Lower lobe of right lung (tissue), 2 donors: Measurements from ENCODE around the gene STK32C. TPM values are rescaled to one million over a fixed set of nuclear protein-coding genes. Genes with fewer than 3 reads are reported as not detected.

ENCODE experiments used
- ATAC-seq, 2 donors: fragments of 200-7000 bp; cut with Tn5 transposase; one replicate each; pipeline ENCODE4 v1.9.1; 2020 to 2022; ENCODE audit warnings: mild to moderate bottlenecking in 2 of 2, moderate library complexity in 2 of 2
- DNase-seq: peaks from one replicate; pipeline ENCODE4 v3.0.0-alpha.2; 2020
- H3K27ac ChIP-seq: fragments of 200-600 bp; one replicate; pipeline ENCODE4 v1.8.0; 2022
- H3K27me3 ChIP-seq: fragments of 200-600 bp; one replicate; pipeline ENCODE4 v1.8.0; 2022; ENCODE audit warnings: low read depth
- H3K36me3 ChIP-seq: fragments of 200-600 bp; one replicate; pipeline ENCODE4 v1.8.0; 2022; ENCODE audit warnings: mild to moderate bottlenecking
- H3K4me1 ChIP-seq: fragments of 200-600 bp; one replicate; pipeline ENCODE4 v1.8.0; 2022
- H3K4me3 ChIP-seq: fragments of 200-600 bp; one replicate; pipeline ENCODE4 v1.8.0; 2022; ENCODE audit warnings: mild to moderate bottlenecking
- H3K9me3 ChIP-seq: fragments of 200-600 bp; one replicate; pipeline ENCODE4 v1.8.0; 2022
- intact Hi-C: fragments of 100-400 bp; cut with DNase I; formaldehyde crosslinking; loops from one replicate; pipeline ENCODE4 v1.11.0; 2022
- total RNA-seq: library from RNA; stranded (reverse); fragmentation: NEBNext Ultra II Directional; extraction: Animal tissue kit (Norgen Biotek cat#: 25700); gene quantifications from one replicate; pipeline ENCODE4 v1.2.1, GENCODE V29; 2021
- TF ChIP-seq, protein P1 (sequence below): fragments of 200-600 bp; IDR thresholded peaks from one replicate; pipeline ENCODE4 v1.8.0; 2022; ENCODE audit warnings: antibody characterized with exemption, mild to moderate bottlenecking
- donor health status: DM: no; HTN: yes; CAD: no; lungs with severe emphysema.

Gene STK32C
- total RNA-seq, 1 donor from 2014 or later, result 14.1 TPM

DNA sequence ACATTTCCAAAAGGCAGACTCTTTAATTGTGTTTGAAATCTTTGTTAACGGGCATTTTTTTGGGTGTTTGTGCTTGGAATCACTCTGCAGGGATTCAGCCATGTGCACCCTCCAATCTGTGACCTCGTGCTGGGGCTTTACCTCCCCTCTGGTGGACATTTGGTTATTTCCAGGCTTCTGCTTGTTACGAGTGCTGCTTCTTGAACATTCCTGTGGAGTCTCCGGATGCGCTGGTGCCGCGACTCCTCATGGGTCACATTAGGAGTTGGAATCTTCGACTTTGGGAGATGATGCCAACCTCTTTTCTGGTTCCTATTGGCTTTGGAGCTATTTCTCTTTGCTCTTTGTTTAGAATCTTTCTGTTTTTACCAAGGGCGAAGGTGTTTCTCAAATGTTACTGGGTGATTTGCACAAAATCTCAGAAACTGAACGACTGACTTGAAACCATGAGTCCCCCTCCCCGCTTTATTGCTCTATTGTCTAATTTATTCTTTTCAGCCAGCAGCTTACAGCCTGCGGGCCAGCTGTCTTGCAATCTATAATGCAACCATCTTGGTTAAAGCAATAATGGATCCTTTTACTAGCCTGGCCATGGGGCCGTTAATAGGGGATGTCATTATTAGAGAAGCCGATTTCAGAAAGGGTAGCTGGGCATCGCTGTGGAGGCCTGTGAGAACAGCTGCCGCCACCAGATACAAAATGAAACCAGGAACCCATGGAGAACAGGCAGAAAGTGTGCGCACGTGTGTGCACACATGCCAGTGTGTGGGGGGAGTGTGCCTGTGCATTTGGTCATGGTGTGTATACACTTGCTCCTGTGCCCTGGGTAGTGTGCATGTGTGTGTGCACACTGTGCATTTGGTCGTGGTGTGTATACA is 130.9 kb downstream of the STK32C start:
- Histone ChIP-seq H3K27me3 (peaks cover 30% of the 10 kb centered on the region), H3K36me3 (no peaks in the 10 kb centered on the region), H3K4me3 (no peak overlapping the region), H3K4me1 (no peaks in the 10 kb centered on the region), H3K27ac (no peak overlapping the region), H3K9me3 (no peaks in the 10 kb centered on the region)
- no peak for ATAC-seq
- intact Hi-C loops, result no loop called here
- no peak for DNase-seq
- TF ChIP-seq, protein P1, sequence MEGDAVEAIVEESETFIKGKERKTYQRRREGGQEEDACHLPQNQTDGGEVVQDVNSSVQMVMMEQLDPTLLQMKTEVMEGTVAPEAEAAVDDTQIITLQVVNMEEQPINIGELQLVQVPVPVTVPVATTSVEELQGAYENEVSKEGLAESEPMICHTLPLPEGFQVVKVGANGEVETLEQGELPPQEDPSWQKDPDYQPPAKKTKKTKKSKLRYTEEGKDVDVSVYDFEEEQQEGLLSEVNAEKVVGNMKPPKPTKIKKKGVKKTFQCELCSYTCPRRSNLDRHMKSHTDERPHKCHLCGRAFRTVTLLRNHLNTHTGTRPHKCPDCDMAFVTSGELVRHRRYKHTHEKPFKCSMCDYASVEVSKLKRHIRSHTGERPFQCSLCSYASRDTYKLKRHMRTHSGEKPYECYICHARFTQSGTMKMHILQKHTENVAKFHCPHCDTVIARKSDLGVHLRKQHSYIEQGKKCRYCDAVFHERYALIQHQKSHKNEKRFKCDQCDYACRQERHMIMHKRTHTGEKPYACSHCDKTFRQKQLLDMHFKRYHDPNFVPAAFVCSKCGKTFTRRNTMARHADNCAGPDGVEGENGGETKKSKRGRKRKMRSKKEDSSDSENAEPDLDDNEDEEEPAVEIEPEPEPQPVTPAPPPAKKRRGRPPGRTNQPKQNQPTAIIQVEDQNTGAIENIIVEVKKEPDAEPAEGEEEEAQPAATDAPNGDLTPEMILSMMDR, result no peak

DNA sequence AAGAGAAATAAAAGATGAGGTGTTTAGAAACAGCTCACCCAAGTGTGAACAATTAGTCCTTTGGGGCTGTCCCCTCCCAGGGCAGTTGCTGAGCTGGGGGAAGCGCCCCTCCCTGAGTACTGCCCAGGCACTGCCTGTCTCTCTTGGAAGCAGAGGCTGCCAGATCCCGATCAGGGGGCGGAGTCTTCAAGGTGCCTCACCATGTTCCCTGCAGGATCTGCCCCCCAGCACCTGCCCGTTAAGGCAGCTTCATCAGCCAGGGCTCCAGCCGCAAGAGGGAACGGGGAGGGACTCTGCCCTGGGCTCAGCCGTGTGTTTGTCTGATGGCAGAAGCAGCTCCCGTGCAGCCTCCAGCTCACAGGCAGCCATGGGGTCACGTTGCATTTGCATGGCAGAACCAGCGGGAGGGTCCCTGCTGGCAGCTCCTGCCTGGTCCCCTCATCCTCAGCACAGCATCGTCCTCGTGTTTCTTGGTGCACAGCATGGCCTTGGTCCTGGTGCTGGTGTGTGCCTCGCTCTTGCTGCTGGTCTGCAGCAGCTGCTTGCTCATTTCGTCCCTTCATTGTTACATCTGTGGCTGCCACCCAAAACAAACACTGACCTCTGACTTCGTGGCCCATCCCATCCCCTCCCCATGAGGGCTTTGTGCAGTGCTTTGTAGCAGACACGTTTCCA is 131.7 kb downstream of the STK32C start:
- TF ChIP-seq, protein P1, result no peak
- no peaks in the 10 kb centered on the region for H3K9me3 ChIP-seq
- DNase-seq (no peak), ATAC-seq (no peak)
- no peaks in the 10 kb centered on the region for H3K36me3 ChIP-seq
- H3K4me1 ChIP-seq, result no peaks in the 10 kb centered on the region
- no peak overlapping the region for H3K27ac ChIP-seq
- H3K4me3 ChIP-seq, result no peak overlapping the region
- H3K27me3 ChIP-seq, result peaks cover 30% of the 10 kb centered on the region
- intact Hi-C loops, result no loop called here

DNA sequence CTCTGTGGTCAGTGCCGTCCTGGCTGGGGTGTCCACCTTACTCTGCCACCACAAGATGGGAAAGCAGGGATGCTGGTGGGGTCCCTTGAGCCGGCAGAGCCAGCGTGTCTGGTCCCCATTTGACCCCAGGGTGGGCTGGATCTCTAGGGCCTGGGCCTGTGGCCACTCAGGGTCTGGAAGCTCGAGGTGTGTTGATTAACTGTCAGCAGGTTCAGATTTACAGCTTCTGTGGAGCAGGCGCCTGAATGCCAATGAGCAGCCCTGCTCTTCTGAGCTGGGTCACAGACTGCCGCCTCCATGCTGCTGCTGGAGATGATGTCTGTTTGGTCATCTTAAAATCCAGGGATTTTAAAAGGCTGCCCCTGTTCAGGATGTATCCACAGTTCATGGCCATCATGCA is 132.3 kb downstream of the STK32C start:
- intact Hi-C loops, result no loop called here
- TF ChIP-seq, protein P1, result no peak
- Histone ChIP-seq H3K27me3 (peaks cover 30% of the 10 kb centered on the region), H3K4me1 (no peaks in the 10 kb centered on the region), H3K9me3 (no peaks in the 10 kb centered on the region), H3K4me3 (no peak overlapping the region), H3K27ac (no peak overlapping the region), H3K36me3 (no peaks in the 10 kb centered on the region)
- ATAC-seq (no peak), DNase-seq (no peak)

DNA sequence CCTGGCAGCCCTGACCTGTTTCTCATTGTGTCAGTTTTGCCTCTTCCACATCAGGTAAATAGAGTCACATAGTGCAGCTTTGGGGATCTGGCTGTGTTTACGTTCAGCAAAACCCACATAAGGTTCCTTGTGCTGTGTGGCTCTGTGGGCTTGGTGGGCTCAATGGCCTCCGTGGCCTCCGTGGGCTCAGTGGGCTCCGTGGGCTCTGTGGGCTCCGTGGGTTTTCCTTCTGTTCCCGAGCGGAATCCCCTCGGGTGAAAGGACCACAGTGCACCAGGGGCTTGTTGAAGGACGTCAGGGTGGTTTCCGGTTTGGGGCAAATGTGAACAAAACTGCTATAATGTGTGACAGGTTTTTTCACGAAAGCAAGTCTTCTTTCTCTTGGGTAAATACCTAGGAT is 133.5 kb downstream of the STK32C start:
- Histone ChIP-seq H3K27ac (no peak overlapping the region), H3K9me3 (no peaks in the 10 kb centered on the region), H3K4me1 (no peaks in the 10 kb centered on the region), H3K36me3 (no peaks in the 10 kb centered on the region), H3K4me3 (no peak overlapping the region), H3K27me3 (peaks cover 28% of the 10 kb centered on the region)
- ATAC-seq (no peak), DNase-seq (no peak)
- intact Hi-C loops, result no loop called here
- TF ChIP-seq, protein P1, result no peak

DNA sequence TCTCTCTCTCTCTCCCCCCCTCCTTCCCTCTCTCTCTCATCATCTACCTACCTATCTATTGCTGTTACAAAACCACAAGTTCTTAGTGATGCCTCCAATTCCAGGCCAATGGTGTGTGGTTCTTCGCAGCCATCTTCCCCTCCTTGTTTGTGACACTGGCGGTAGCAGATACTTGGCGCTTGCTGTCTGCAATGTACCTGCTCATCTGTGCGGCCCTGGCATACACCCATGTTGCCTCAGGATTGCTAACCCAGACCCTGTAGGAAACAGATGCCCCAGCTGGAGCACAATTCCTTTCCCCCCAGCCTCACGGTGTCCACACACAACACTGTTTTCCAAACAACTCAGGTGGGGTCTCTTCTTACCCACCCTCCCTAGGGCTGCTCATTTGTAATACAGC is 134.6 kb downstream of the STK32C start:
- TF ChIP-seq, protein P1, result no peak
- intact Hi-C loops, result no loop called here
- DNase-seq (no peak), ATAC-seq (no peak)
- no peak overlapping the region for H3K27ac ChIP-seq
- no peaks in the 10 kb centered on the region for H3K36me3 ChIP-seq
- H3K27me3 ChIP-seq, result peaks cover 19% of the 10 kb centered on the region
- no peaks in the 10 kb centered on the region for H3K4me1 ChIP-seq
- no peaks in the 10 kb centered on the region for H3K9me3 ChIP-seq
- H3K4me3 ChIP-seq, result no peak overlapping the region
